Transverse colon (tissue), 4 donors: Measurements from ENCODE around the gene CGB8. TPM values are rescaled to one million over a fixed set of nuclear protein-coding genes. Genes with fewer than 3 reads are reported as not detected.
"Not testable (repeated sequence)": the region's sequence is repeated elsewhere in the genome, so short reads cannot be mapped to it uniquely, and the experiment has no call there.

Experiments
- DNase-seq: peaks from one replicate; pipeline ENCODE4 v3.0.0-alpha.2; 2019
- H3K27ac ChIP-seq, 4 donors: fragments of 200-600 bp; sonication (generic); 2 replicates each; pipeline ENCODE4 v1.5.1; 2016 to 2018; ENCODE audit warnings: inconsistent platforms in 4 of 4
- H3K27me3 ChIP-seq: fragments of 200-600 bp; sonication (generic); 2 replicates; pipeline ENCODE4 v1.5.1; 2017; ENCODE audit warnings: inconsistent platforms
- H3K36me3 ChIP-seq, 4 donors: fragments of 200-600 bp; sonication (generic); 2 replicates each; pipeline ENCODE4 v1.5.1; 2017 to 2019; ENCODE audit warnings: inconsistent platforms in 4 of 4
- H3K4me1 ChIP-seq, 4 donors: fragments of 200-600 bp; sonication (generic); 2 replicates each; pipeline ENCODE4 v1.5.1; 2017 to 2020; ENCODE audit warnings: inconsistent platforms in 4 of 4
- H3K4me3 ChIP-seq, 4 donors: fragments of 200-600 bp; sonication (generic); 1 replicate in 1 of 4; 2 replicates in 3 of 4; pipeline versions ENCODE4 v1.5.1 to v1.6.1; 2017 to 2019; ENCODE audit warnings: inconsistent platforms in 4 of 4
- H3K9me3 ChIP-seq, 2 donors: fragments of 200-600 bp; sonication (generic); 2 replicates each; pipeline ENCODE4 v1.5.1; 2017 to 2019; ENCODE audit warnings: inconsistent platforms in 2 of 2
- EP300 ChIP-seq: sonication (generic); formaldehyde crosslinking; IDR thresholded peaks from one replicate; pipeline ENCODE4 v1.6.1; 2017; ENCODE audit warnings: antibody characterized with exemption, low read depth
- POLR2A ChIP-seq: fragments of 450-650 bp; IDR thresholded peaks from one replicate; pipeline ENCODE4 v1.6.1; 2016; ENCODE audit warnings: antibody characterized with exemption, mild to moderate bottlenecking, moderate library complexity
- POLR2AphosphoS5 ChIP-seq, 3 donors: sonication (generic); formaldehyde crosslinking; IDR thresholded peaks; one replicate each; pipeline ENCODE4 v1.6.1; 2016; ENCODE audit warnings: antibody characterized with exemption in 3 of 3
- WGBS, 2 donors: methylation state at CpG; one replicate each; pipeline ENCODE4 v1.1.5; 2018; ENCODE audit warnings: low coverage in 1 of 2; 5-methylcytosine and 5-hydroxymethylcytosine counted together
- in situ Hi-C, 4 donors: fragments of 200-750 bp; cut with MboI; loops; one replicate each; pipeline versions ENCODE4 v1.15.0 to v1.15.1; 2017; ENCODE audit warnings: low sequenced_read_pairs in 3 of 4, low pct_ligation_motif_present in 1 of 4, low pct_unique_long_range_greater_than_20kb in 1 of 4
- intact Hi-C: fragments of 100-400 bp; cut with DNase I; formaldehyde crosslinking; loops from one replicate; pipeline ENCODE4 v1.15.1; 2023; ENCODE audit warnings: low total_unique reads
- total RNA-seq, 4 donors: library from RNA; depleted of rRNA; stranded (reverse); fragments of >200 nt; gene quantifications; one replicate each; pipeline ENCODE4 v1.1.0, GENCODE V29; 2016
- TF ChIP-seq, protein P1 (sequence below), 5 experiments: fragments of 200-600 bp in 3 of 5; fragments of 450-650 bp in 2 of 5; sonication (generic) in 3 of 5; IDR thresholded peaks; 1 replicate in 2 of 5; 2 replicates in 3 of 5; pipeline ENCODE4 v1.5.1; 2016 to 2017; ENCODE audit warnings: antibody characterized with exemption in 5 of 5, inconsistent platforms in 3 of 5, mild to moderate bottlenecking in 2 of 5, moderate library complexity in 1 of 5

The CGB8 gene
- total RNA-seq, 4 donors from 2014 or later, result not detected

DNA sequence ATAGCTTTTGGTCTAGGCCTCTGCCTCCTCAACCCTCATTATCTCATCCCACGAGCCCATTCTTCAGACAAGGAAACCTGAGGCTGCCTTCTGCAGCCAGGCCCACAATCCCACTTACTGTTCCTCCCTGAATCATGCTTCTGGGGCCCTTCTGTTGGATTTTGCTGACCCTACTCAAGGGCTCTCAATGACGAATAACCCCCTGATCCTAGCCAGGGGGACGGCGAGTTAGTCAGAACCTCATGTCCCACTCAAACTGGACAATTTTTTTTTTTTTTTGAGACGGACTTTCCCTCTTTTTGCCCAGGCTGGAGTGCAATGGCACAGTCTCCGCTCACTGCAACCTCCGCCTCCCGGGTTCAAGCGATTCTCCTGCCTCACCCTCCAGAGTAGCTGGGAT, 26.8 kb downstream of the CGB8 start:
- Histone ChIP-seq H3K36me3 (no peaks in the 10 kb centered on the region), H3K9me3 (no peaks in the 10 kb centered on the region), H3K27ac (no peak overlapping the region), H3K27me3 (peaks cover 40% of the 10 kb centered on the region), H3K4me3 (no peak overlapping the region), H3K4me1 (peaks cover 9 to 25% (median 23%) of the 10 kb centered on the region in 4 donors)
- WGBS, 2 donors, result 88 to 94% methylated on average over 8 to 9 of the region's 9 CpGs
- no peak for DNase-seq
- intact Hi-C loops, result no loop called here
- in situ Hi-C loops, result no loop called here
- TF ChIP-seq, protein P1, sequence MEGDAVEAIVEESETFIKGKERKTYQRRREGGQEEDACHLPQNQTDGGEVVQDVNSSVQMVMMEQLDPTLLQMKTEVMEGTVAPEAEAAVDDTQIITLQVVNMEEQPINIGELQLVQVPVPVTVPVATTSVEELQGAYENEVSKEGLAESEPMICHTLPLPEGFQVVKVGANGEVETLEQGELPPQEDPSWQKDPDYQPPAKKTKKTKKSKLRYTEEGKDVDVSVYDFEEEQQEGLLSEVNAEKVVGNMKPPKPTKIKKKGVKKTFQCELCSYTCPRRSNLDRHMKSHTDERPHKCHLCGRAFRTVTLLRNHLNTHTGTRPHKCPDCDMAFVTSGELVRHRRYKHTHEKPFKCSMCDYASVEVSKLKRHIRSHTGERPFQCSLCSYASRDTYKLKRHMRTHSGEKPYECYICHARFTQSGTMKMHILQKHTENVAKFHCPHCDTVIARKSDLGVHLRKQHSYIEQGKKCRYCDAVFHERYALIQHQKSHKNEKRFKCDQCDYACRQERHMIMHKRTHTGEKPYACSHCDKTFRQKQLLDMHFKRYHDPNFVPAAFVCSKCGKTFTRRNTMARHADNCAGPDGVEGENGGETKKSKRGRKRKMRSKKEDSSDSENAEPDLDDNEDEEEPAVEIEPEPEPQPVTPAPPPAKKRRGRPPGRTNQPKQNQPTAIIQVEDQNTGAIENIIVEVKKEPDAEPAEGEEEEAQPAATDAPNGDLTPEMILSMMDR (IDR thresholded peaks at IDR 0.05), result no peak
- no peak for TF ChIP-seq POLR2AphosphoS5 (IDR thresholded peaks at IDR 0.05)
- TF ChIP-seq POLR2A, result no peak

DNA sequence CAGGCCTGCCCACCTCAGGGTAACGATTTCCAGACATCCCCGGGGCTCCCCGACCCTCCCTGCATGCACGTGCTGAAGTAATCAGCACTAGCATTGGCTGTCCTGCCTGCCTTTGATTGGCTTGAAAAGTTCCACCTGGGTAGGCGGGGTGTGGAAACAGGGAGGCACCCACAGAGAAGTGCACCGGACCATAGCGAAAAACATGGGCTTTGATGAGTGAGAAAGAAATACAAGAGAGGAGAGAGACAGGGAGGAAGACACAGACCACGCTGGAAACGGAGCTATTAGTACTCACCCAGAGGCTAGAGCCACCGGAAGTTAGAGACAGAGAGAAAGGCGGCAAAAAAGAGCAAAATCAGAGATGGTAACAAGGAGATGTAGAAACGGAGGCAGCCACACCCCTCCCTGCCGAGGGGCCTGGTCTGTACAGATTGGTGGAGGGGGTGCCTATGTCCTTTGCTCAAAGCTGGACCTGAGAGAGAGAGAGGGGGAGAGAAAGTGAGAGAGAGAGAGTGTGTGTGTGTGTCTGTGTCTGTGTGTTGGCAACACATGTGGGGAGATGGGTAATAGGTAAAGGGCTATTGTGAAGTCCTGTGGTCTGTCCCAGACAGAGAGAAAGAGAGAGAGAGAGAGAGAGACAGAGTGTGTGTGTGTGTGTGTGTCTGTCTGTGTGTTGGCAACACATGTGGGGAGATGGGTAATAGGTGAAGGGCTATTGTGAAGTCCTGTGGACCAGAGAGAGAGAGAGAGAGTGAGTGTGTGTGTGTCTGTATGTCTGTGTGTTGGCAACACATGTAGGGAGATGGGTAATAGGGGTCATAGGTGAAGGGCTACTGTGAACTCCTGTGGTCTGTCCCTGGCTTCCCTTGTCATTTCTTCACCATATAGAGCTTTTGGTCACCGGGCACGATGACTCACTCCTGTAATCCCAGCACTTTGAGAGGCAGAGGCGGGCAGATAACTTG, 27.7 kb downstream of the CGB8 start:
- in situ Hi-C loops (no loop called here), intact Hi-C loops (no loop called here)
- WGBS, 2 donors, result 14 to 28% methylated on average over 4 to 16 of the region's 16 CpGs
- no peak overlapping the region for H3K4me3 ChIP-seq
- peaks cover 40% of the 10 kb centered on the region for H3K27me3 ChIP-seq
- no peak overlapping the region for H3K27ac ChIP-seq
- H3K36me3 ChIP-seq, result no peaks in the 10 kb centered on the region
- DNase-seq, result no peak
- TF ChIP-seq, protein P1 (IDR thresholded peaks at IDR 0.05), result no peak
- TF ChIP-seq POLR2AphosphoS5 (IDR thresholded peaks at IDR 0.05), result no peak
- no peak for TF ChIP-seq POLR2A
- no peak for TF ChIP-seq EP300
- no peaks in the 10 kb centered on the region for H3K9me3 ChIP-seq
- peaks cover 9 to 25% (median 23%) of the 10 kb centered on the region in 4 donors for H3K4me1 ChIP-seq

DNA sequence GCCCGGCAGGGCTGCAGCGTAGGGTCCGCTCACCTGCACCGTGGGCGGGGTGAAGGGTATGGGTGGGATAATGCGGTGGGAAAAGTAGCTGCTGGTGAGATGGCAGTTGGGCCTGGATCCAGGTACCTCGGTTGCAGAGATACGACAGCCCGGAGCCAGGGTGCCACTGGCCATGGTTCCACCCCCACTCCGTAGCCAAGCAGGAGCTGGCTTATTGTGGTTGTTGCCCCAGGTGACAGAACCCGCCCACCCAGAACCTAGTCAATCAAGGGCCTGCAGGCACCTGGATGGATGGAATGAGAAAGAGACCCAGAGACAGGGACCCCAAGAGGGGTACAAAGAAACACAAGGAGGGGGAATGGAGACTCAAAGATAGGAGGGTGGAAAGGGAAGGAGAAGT, 28.6 kb downstream of the CGB8 start:
- Histone ChIP-seq H3K36me3 (no peaks in the 10 kb centered on the region), H3K4me1 (peaks cover 9 to 25% (median 23%) of the 10 kb centered on the region in 4 donors), H3K4me3 (no peak overlapping the region), H3K27me3 (peaks cover 40% of the 10 kb centered on the region), H3K27ac (no peak overlapping the region), H3K9me3 (no peaks in the 10 kb centered on the region)
- TF ChIP-seq, protein P1 (IDR thresholded peaks at IDR 0.05), result no peak
- no peak for TF ChIP-seq EP300
- TF ChIP-seq POLR2AphosphoS5 (IDR thresholded peaks at IDR 0.05), result no peak
- TF ChIP-seq POLR2A, result no peak
- intact Hi-C loops, result no loop called here
- WGBS, 2 donors, result 71% methylated on average over 11 of the region's 11 CpGs; no CpG with 5 or more reads in 1 of the 2 donors
- in situ Hi-C loops, result no loop called here
- DNase-seq, result no peak

DNA sequence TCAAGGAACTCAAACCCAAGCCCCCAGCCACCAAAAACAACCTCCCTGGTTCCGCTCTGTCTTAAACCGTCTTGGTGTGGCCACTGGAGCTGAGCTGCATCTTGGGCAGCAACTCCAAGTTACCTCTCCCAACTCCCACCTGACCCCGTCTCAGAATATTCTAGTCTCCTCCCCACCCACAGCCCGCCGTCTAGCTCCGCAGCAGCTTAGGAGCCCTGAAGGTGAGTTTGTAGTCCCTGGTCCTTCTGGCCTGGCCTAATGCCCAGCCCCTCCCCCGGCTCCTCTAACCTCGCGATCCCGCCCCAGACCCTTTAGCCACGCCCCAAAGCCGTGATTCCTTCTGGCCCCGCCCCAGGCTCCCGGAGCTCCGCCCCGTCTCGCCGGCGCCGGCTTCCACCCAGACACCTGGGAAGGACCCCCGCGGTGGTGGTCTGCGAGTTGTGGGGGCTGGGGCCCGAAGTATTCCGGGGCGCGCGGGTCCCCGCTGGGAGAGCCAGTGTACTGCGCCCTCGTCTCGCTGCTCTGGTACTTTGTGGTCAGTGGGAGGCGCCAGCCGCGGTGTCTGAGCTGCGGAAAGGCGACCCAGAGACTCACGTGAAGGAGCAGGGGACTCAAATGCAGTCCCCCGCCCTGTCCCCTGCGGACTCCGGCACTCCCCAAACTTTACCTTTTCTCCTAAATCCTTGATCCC, 29.5 kb downstream of the CGB8 start:
- 29% methylated on average over 32 of the region's 41 CpGs; no CpG with 5 or more reads in 1 of the 2 donors for WGBS, 2 donors
- Histone ChIP-seq H3K27me3 (peaks cover 40% of the 10 kb centered on the region), H3K27ac (no peak overlapping the region), H3K9me3 (no peaks in the 10 kb centered on the region), H3K4me3 (peak overlapping the region in 3 of 4 donors; percentile 30 to 59 (median 39)), H3K4me1 (peaks cover 9 to 25% (median 23%) of the 10 kb centered on the region in 4 donors), H3K36me3 (no peaks in the 10 kb centered on the region)
- intact Hi-C loops (no loop called here), in situ Hi-C loops (no loop called here)
- DNase-seq, result peak; percentile 84
- no peak for TF ChIP-seq POLR2A
- TF ChIP-seq, protein P1 (IDR thresholded peaks at IDR 0.05), result peak in 1 of 5 experiments; percentile 12

DNA sequence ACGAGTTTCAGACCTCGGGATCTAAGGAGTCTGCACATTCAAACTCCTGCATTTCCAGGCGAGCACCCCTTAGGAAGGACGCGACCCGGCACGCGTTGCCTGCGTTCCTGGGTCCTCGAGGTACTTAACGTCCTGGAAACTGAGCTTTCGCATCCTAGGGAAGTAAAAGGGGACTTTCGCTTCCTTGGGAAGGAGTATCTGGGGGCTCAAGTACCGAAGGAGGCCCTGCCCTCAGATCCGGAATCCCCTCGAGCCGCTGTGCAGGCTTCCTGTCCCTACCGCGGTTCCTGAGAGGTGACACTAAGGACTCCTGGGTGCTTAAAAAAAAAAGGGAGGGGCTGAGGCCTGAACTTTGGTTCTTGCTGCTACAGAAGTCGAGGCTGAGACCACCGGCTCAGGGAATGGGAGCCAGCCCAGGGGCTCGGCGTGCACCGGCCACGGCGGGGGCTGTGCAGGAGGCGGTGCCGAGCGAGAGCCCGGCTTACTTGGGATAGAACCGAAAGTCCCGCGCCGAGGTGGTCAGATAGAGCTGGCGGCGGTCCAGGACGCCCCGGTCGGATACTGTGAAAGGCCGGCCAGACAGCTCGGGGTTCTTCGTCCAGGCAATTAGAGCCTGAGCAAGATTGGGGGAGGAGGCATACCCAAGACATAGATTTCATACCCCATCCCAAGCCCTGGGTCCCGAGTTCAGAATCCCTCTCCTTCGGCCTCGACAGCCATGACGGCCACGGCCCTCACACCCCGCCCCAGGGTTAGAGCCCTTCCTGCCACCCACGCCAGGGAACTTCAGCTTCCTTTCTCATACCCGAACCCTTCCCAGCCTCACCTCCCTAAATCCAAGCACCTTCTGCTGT, 30.3 kb downstream of the CGB8 start:
- H3K9me3 ChIP-seq, intact Hi-C loops, H3K27ac ChIP-seq, in situ Hi-C loops, H3K36me3 ChIP-seq: not testable (repeated sequence)
- DNase-seq, result peak; percentile 27
- Histone ChIP-seq H3K27me3 (peaks cover 40% of the 10 kb centered on the region), H3K4me1 (peaks cover 9 to 25% (median 23%) of the 10 kb centered on the region in 4 donors), H3K4me3 (peak overlapping the region; percentile 19 to 59 (median 34))
- WGBS, 2 donors, result 3% methylated on average over 44 of the region's 50 CpGs; no CpG with 5 or more reads in 1 of the 2 donors
